GM12878 (cell line): ENCODE measurements around the gene SNPH. TPM values are rescaled to one million over a fixed set of nuclear protein-coding genes. Genes with fewer than 3 reads are reported as not detected.

Source experiments
- BCL11A ChIP-seq: IDR thresholded peaks from 2 replicates; pipeline ENCODE4 v1.6.1; 2011; ENCODE audit warnings: low read depth, low read length
- BMI1 ChIP-seq: fragments of 450-650 bp; IDR thresholded peaks from 2 replicates; pipeline ENCODE4 v1.6.1; 2016; ENCODE audit warnings: mild to moderate bottlenecking, moderate library complexity, borderline replicate concordance
- CBX3 ChIP-seq: fragments of 200-600 bp; sonication (generic); IDR thresholded peaks from 2 replicates; pipeline ENCODE4 v1.6.1; 2016; ENCODE audit warnings: low read depth, borderline replicate concordance
- EP300 ChIP-seq, 2 experiments: fragments of 150-350 bp in 1 of 2; IDR thresholded peaks; 2 replicates each; pipeline ENCODE4 v1.6.1; 2011 to 2012; ENCODE audit warnings: low read depth in 2 of 2, low read length in 2 of 2, borderline replicate concordance in 1 of 2, improper control_type of control experiment in 1 of 2, inconsistent platforms in 1 of 2; ENCODE audit not compliant: control insufficient read depth in 1 of 2
- FOXK2 ChIP-seq: fragments of 450-650 bp; IDR thresholded peaks from 2 replicates; pipeline ENCODE4 v1.6.1; 2017; ENCODE audit warnings: mild to moderate bottlenecking, moderate library complexity
- IRF4 ChIP-seq: IDR thresholded peaks from 2 replicates; pipeline ENCODE4 v1.6.1; 2011; ENCODE audit warnings: low read depth, low read length
- IRF5 ChIP-seq: fragments of 450-650 bp; IDR thresholded peaks from 2 replicates; pipeline ENCODE4 v1.6.1; 2017; ENCODE audit warnings: borderline replicate concordance
- MXI1 ChIP-seq: fragments of 150-350 bp; IDR thresholded peaks from 2 replicates; pipeline ENCODE4 v1.6.1; 2011; ENCODE audit warnings: low read depth, mild to moderate bottlenecking, inconsistent platforms, low read length, improper control_type of control experiment
- SREBF1 ChIP-seq: IDR thresholded peaks from 2 replicates; pipeline ENCODE4 v1.6.1; 2012; ENCODE audit warnings: mild to moderate bottlenecking, low read length
- SRF ChIP-seq, 2 experiments: IDR thresholded peaks; 2 replicates each; pipeline ENCODE4 v1.6.1; 2011; ENCODE audit warnings: low read depth in 2 of 2, low read length in 2 of 2, mild to moderate bottlenecking in 1 of 2, moderate library complexity in 1 of 2
- STAT3 ChIP-seq: IDR thresholded peaks from 2 replicates; pipeline ENCODE4 v1.6.1; 2011; ENCODE audit warnings: low read depth, low read length, improper control_type of control experiment
- TCF3 ChIP-seq: IDR thresholded peaks from 2 replicates; pipeline ENCODE4 v1.6.1; 2012; ENCODE audit warnings: low read depth, mild to moderate bottlenecking, low read length, borderline replicate concordance; ENCODE audit not compliant: insufficient read depth
- ZNF207 ChIP-seq: fragments of 450-650 bp; IDR thresholded peaks from 2 replicates; pipeline ENCODE4 v1.6.1; 2014; ENCODE audit warnings: antibody characterized with exemption, mild to moderate bottlenecking, borderline replicate concordance
- ZNF217 ChIP-seq: fragments of 450-650 bp; IDR thresholded peaks from 2 replicates; pipeline ENCODE4 v1.6.1; 2017; ENCODE audit warnings: antibody characterized with exemption, mild to moderate bottlenecking
- ZNF384 ChIP-seq: IDR thresholded peaks from 2 replicates; pipeline ENCODE4 v1.6.1; 2012; ENCODE audit warnings: low read depth, mild to moderate bottlenecking, low read length, improper control_type of control experiment, borderline replicate concordance
- ZNF687 ChIP-seq: fragments of 450-650 bp; IDR thresholded peaks from 2 replicates; pipeline ENCODE4 v1.6.1; 2017; ENCODE audit warnings: mild to moderate bottlenecking, moderate library complexity
- polyA plus RNA-seq, 11 experiments: library from polyadenylated mRNA; depleted of rRNA in 4 of 11; unstranded in 6 of 11; stranded (reverse) in 5 of 11; fragments of >200 nt; fragmentation: Nextera tagmentation in 4 of 11; fragmentation: Illumina TruSeq in 1 of 11; extraction: Ambion mirVana in 4 of 11; extraction: Trizol in 1 of 11; gene quantifications; 1 replicate in 1 of 11; 2 replicates in 10 of 11; pipeline versions ENCODE4 v1.2.1 to v1.2.3, GENCODE V29; 2011 to 2016; ENCODE audit warnings: inconsistent platforms in 2 of 11, missing spikeins in 2 of 11, low read depth in 1 of 11
- total RNA-seq, 4 experiments: library from RNA; depleted of rRNA in 3 of 4; stranded (reverse); fragments of >200 nt in 3 of 4; fragmentation: Illumina TruSeq in 1 of 4; extraction: Trizol in 1 of 4; gene quantifications; 2 replicates each; pipeline versions ENCODE4 v1.2.1 to v1.2.3, GENCODE V29; 2013 to 2021
- TF ChIP-seq, protein P1 (sequence below): fragments of 450-650 bp; IDR thresholded peaks from 2 replicates; pipeline ENCODE4 v1.6.1; 2017; ENCODE audit warnings: mild to moderate bottlenecking
- TF ChIP-seq, protein P2 (sequence below): IDR thresholded peaks from 2 replicates; pipeline ENCODE4 v1.6.1; 2011; ENCODE audit warnings: low read depth, low read length, improper control_type of control experiment, borderline replicate concordance
- TF ChIP-seq, protein P3 (sequence below): fragments of 450-650 bp; conservative IDR thresholded peaks from 2 replicates; pipeline ENCODE4 v1.6.1; 2017; ENCODE audit warnings: mild to moderate bottlenecking, moderate library complexity

The SNPH gene
- total and polyA plus RNA-seq, 10 of the 15 experiments (the other 5 are each of a cell fraction or from before 2014, with no cell fraction given), result 0.02 to 0.45 (median 0.34) TPM; not detected in 2

DNA sequence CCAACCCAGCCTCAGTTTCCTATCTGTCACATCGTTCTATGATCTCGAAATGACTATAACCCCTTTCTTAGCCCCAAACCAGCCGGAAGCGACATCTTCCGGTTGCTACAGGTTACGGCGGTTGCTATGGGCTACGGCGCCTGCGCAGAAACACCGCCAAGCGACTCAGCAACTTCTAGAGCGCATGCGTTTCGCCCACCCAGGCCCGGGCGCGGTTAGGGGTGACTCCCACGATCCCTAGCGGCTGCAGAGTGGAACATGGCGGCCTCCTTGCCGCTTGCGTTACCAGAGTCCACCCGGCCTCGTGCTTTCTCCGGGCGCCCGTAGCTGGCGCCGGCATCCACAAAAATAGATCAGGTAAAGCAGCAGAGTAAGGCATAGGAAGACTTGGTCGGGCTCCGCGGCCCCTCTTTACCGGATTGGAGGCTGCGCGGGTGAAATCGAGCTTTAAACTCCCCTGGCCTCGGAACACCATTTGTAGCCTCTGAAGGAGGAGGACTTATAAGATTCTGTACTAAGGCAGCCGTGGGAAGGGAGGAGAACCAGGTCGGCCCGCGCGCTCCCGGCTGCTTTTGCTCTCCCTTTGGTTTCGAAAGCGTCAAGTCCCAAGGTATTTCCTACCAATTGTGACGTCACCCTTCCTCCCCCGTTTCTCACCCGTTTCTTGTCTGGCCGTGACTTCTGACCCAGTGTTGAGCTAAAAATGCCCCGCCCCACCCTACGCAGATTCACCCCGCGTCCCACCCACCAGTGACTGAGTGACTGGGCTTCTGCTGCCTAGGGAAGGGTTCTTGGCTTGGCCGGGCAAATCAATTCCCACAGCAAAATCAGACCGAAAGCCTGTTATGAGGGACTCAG lies 59.3 kb downstream of the SNPH start (continued):
- TF ChIP-seq ZNF687 (peak; percentile 58; the same call in 1 of the 2 replicates), EP300 (IDR thresholded peaks at IDR 0.05; ENCODE audit: borderline replicate concordance in 1 of 2, control insufficient read depth in 1 of 2, low read depth in 2 of 2, low read length in 2 of 2) (peak in 1 of 2 experiments; percentile 74; a peak in 1 of 4 replicates), BCL11A (no peak), IRF4 (peak; percentile 91), FOXK2 (no peak; the same call in 1 of the 2 replicates), BMI1 (peak; percentile 100), SRF (IDR thresholded peaks at IDR 0.05; ENCODE audit: low read depth in 2 of 2, low read length in 2 of 2) (no peak), ZNF207 (peak; percentile 88), ZNF384 (no peak), TCF3 (no peak), IRF5 (no peak), CBX3 (no peak), MXI1 (peak; percentile 100), STAT3 (no peak), ZNF217 (no peak), SREBF1 (no peak)
- TF ChIP-seq, protein P1, sequence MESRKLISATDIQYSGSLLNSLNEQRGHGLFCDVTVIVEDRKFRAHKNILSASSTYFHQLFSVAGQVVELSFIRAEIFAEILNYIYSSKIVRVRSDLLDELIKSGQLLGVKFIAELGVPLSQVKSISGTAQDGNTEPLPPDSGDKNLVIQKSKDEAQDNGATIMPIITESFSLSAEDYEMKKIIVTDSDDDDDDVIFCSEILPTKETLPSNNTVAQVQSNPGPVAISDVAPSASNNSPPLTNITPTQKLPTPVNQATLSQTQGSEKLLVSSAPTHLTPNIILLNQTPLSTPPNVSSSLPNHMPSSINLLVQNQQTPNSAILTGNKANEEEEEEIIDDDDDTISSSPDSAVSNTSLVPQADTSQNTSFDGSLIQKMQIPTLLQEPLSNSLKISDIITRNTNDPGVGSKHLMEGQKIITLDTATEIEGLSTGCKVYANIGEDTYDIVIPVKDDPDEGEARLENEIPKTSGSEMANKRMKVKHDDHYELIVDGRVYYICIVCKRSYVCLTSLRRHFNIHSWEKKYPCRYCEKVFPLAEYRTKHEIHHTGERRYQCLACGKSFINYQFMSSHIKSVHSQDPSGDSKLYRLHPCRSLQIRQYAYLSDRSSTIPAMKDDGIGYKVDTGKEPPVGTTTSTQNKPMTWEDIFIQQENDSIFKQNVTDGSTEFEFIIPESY, result no peak
- TF ChIP-seq, protein P2, sequence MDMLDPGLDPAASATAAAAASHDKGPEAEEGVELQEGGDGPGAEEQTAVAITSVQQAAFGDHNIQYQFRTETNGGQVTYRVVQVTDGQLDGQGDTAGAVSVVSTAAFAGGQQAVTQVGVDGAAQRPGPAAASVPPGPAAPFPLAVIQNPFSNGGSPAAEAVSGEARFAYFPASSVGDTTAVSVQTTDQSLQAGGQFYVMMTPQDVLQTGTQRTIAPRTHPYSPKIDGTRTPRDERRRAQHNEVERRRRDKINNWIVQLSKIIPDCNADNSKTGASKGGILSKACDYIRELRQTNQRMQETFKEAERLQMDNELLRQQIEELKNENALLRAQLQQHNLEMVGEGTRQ, result no peak; the same call in 1 of the 2 replicates
- TF ChIP-seq, protein P3, sequence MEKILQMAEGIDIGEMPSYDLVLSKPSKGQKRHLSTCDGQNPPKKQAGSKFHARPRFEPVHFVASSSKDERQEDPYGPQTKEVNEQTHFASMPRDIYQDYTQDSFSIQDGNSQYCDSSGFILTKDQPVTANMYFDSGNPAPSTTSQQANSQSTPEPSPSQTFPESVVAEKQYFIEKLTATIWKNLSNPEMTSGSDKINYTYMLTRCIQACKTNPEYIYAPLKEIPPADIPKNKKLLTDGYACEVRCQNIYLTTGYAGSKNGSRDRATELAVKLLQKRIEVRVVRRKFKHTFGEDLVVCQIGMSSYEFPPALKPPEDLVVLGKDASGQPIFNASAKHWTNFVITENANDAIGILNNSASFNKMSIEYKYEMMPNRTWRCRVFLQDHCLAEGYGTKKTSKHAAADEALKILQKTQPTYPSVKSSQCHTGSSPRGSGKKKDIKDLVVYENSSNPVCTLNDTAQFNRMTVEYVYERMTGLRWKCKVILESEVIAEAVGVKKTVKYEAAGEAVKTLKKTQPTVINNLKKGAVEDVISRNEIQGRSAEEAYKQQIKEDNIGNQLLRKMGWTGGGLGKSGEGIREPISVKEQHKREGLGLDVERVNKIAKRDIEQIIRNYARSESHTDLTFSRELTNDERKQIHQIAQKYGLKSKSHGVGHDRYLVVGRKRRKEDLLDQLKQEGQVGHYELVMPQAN, result peak; percentile 88
